ENCODE results near the gene CNPY4. TPM values are rescaled to one million over a fixed set of nuclear protein-coding genes. Genes with fewer than 3 reads are reported as not detected.

CNPY4 gene
- polyA plus RNA-seq, 1 experiment, result 29.7 TPM

- Histone ChIP-seq H3K9me3 (ENCODE audit: control insufficient read depth, insufficient read depth, low read length) (no peaks in the 10 kb centered on the region), H3K27me3 (ENCODE audit: control insufficient read depth, insufficient read depth, low read length) (no peaks in the 10 kb centered on the region), H3K27ac (ENCODE audit: low read depth, low read length) (no peak overlapping the region), H3K4me3 (ENCODE audit: low read depth, low read length) (no peak overlapping the region)
- TF ChIP-seq CTCF (IDR thresholded peaks at IDR 0.05; ENCODE audit: low read depth, low read length), result no peak
- DNase-seq (ENCODE audit: low read depth, low spot score), result no peak
- ChIA-PET POLR2A (interaction anchor here (0.5 kb wide), 1 partner anchor 12 kb away, joined by 3 read pairs; no protein-coding TSS in a partner anchor), CTCF (interaction anchor here (1.2 kb wide), 1 partner anchor 9 kb away, joined by 4 read pairs; no protein-coding TSS in a partner anchor)
Measured at GRCh38 chr7:100122568-100122967, 3.1 kb downstream of the CNPY4 start.

- H3K4me3 ChIP-seq (ENCODE audit: low read depth, low read length), result no peak overlapping the region
- no peak overlapping the region for H3K27ac ChIP-seq (ENCODE audit: low read depth, low read length)
- ChIA-PET POLR2A (no interaction called here), CTCF (interaction anchor here (0.6 to 1.7 kb wide), 3 partner anchors 10 to 283 kb away, joined by 3 to 10 read pairs (median 4); no protein-coding TSS in a partner anchor)
- H3K27me3 ChIP-seq (ENCODE audit: control insufficient read depth, insufficient read depth, low read length), result no peaks in the 10 kb centered on the region
- no peaks in the 10 kb centered on the region for H3K9me3 ChIP-seq (ENCODE audit: control insufficient read depth, insufficient read depth, low read length)
- no peak for TF ChIP-seq CTCF (IDR thresholded peaks at IDR 0.05; ENCODE audit: low read depth, low read length)
- no peak for DNase-seq (ENCODE audit: low read depth, low spot score)
Measured at GRCh38 chr7:100124301-100125230, 5.1 kb downstream of the CNPY4 start.

GRCh38 chr7:100126239-100126930 lies 7.0 kb downstream of the CNPY4 start:
- H3K9me3 ChIP-seq (ENCODE audit: control insufficient read depth, insufficient read depth, low read length), result no peaks in the 10 kb centered on the region
- POLR2A ChIA-PET, result interaction anchor here (1.0 kb wide), 1 partner anchor 26 kb away, joined by 12 read pairs; the partner anchor contains the start of genes AP4M1 and MCM7
- H3K4me3 ChIP-seq (ENCODE audit: low read depth, low read length), result peak overlapping the region; percentile 96
- CTCF ChIA-PET, result no interaction called here
- no peak for DNase-seq (ENCODE audit: low read depth, low spot score)
- no peaks in the 10 kb centered on the region for H3K27me3 ChIP-seq (ENCODE audit: control insufficient read depth, insufficient read depth, low read length)
- 0 out of 2 replicates have a peak, but pooled peaks have one; percentile 7 for TF ChIP-seq CTCF (IDR thresholded peaks at IDR 0.05; ENCODE audit: low read depth, low read length)
- H3K27ac ChIP-seq (ENCODE audit: low read depth, low read length), result peak overlapping the region; percentile 96

GRCh38 chr7:100126931-100127865 lies 7.8 kb downstream of the CNPY4 start, which contains the start of gene MBLAC1:
Gene MBLAC1 (plus strand): TSS chr7:100126967. CDS start chr7:100127396, 429 bp downstream.
- ChIA-PET POLR2A (interaction anchor here (1.0 kb wide), 1 partner anchor 26 kb away, joined by 12 read pairs; the partner anchor contains the start of genes AP4M1 and MCM7), CTCF (no interaction called here)
- H3K4me3 ChIP-seq (ENCODE audit: low read depth, low read length), result peak within 1 kb of the TSS; percentile 96
- peak; percentile 87 for DNase-seq (ENCODE audit: low read depth, low spot score)
- H3K27ac ChIP-seq (ENCODE audit: low read depth, low read length), result peak within 1 kb of the TSS; percentile 96
- H3K9me3 ChIP-seq (ENCODE audit: control insufficient read depth, insufficient read depth, low read length), result no peaks in the 10 kb centered on the region
- no peaks in the 10 kb centered on the region for H3K27me3 ChIP-seq (ENCODE audit: control insufficient read depth, insufficient read depth, low read length)
- TF ChIP-seq CTCF (IDR thresholded peaks at IDR 0.05; ENCODE audit: low read depth, low read length), result no peak
